HG03354 (cell line): ENCODE results near the gene METTL15.
"Not testable (repeated sequence)": the region's sequence is repeated elsewhere in the genome, so short reads cannot be mapped to it uniquely, and the experiment has no call there.

Source experiments
- ATAC-seq: cut with Tn5 transposase; IDR thresholded peaks from one replicate; pipeline ENCODE4 v1.9.1; 2021; ENCODE audit warnings: mild to moderate bottlenecking; ENCODE audit not compliant: unreplicated experiment, poor library complexity, severe bottlenecking

Gene METTL15

GRCh38 chr11:28272247-28272646, 164.1 kb downstream of the METTL15 start:
- not testable (repeated sequence) for ATAC-seq

GRCh38 chr11:28274216-28274615, 166.0 kb downstream of the METTL15 start:
- no peak for ATAC-seq

- ATAC-seq: no peak
Measured at GRCh38 chr11:28284196-28284595, 176.0 kb downstream of the METTL15 start.

- no peak for ATAC-seq
Measured at GRCh38 chr11:28289444-28289843, 181.3 kb downstream of the METTL15 start.

GRCh38 chr11:28290995-28291394, 182.8 kb downstream of the METTL15 start:
- ATAC-seq: not testable (repeated sequence)

- peak; percentile 98 for ATAC-seq
Measured at GRCh38 chr11:28296426-28296825, 188.2 kb downstream of the METTL15 start.

- no peak for ATAC-seq
Measured at GRCh38 chr11:28298209-28298608, 190.0 kb downstream of the METTL15 start.

- ATAC-seq: no peak
Measured at GRCh38 chr11:28303477-28304191, 195.4 kb downstream of the METTL15 start.

- no peak for ATAC-seq
Measured at GRCh38 chr11:28315440-28315839, 207.3 kb downstream of the METTL15 start.

- no peak for ATAC-seq
Measured at GRCh38 chr11:28318871-28319270, 210.7 kb downstream of the METTL15 start.

GRCh38 chr11:28323621-28324020, 215.4 kb downstream of the METTL15 start:
- no peak for ATAC-seq

GRCh38 chr11:28332393-28332792, 224.2 kb downstream of the METTL15 start:
- peak; percentile 82 for ATAC-seq

- no peak for ATAC-seq
Measured at GRCh38 chr11:28337701-28338100, 229.5 kb downstream of the METTL15 start.

- no peak for ATAC-seq
Measured at GRCh38 chr11:28338371-28338770, 230.2 kb downstream of the METTL15 start.

GRCh38 chr11:28339488-28339887, 231.3 kb downstream of the METTL15 start:
- ATAC-seq: no peak

- ATAC-seq: no peak
Measured at GRCh38 chr11:28342716-28343115, 234.5 kb downstream of the METTL15 start.

- ATAC-seq: no peak
Measured at GRCh38 chr11:28343304-28344233, 235.4 kb downstream of the METTL15 start.

- ATAC-seq: no peak
Measured at GRCh38 chr11:28346209-28346608, 238.0 kb downstream of the METTL15 start.

GRCh38 chr11:28346721-28347120, 238.5 kb downstream of the METTL15 start:
- ATAC-seq: no peak

- ATAC-seq: no peak
Measured at GRCh38 chr11:28347371-28347770, 239.2 kb downstream of the METTL15 start.

- no peak for ATAC-seq
Measured at GRCh38 chr11:28350216-28350615, 242.0 kb downstream of the METTL15 start.
